WTC11 (cell line): Measurements from ENCODE around the gene CMTM4. TPM values are rescaled to one million over a fixed set of nuclear protein-coding genes. Genes with fewer than 3 reads are reported as not detected.
A peak's percentile ranks its signal among the peaks of the same experiment; 100 is the strongest.

Experiments
- ATAC-seq: fragments of 200-7000 bp; cut with Tn5 transposase; 2 replicates; pipeline ENCODE4 v1.10.0; 2021; ENCODE audit warnings: mild to moderate bottlenecking, moderate library complexity
- CTCF ChIA-PET: fragments of 300-600 bp; sonication (Branson Sonifier 250); formaldehyde crosslinking; loops from one replicate; lab custom pipeline; 2021; ENCODE audit warnings: antibody characterized with exemption; lab: Charles Lee
- POLR2A ChIA-PET: fragments of 350-600 bp; sonication (Branson Sonifier 250); formaldehyde crosslinking; loops from one replicate; lab custom pipeline; 2021; ENCODE audit warnings: antibody characterized with exemption; lab: Charles Lee
- DNase-seq: peaks from one replicate; pipeline ENCODE4 v3.0.0; 2021; ENCODE audit warnings: low spot score
- H3K27ac Mint-ChIP-seq: 2 replicates; pipeline ENCODE4 v1.8.0; 2021; ENCODE audit warnings: mixed read lengths
- H3K27me3 Mint-ChIP-seq: 2 replicates; pipeline ENCODE4 v1.8.0; 2021; ENCODE audit warnings: low read depth, mild to moderate bottlenecking, moderate library complexity, mixed read lengths
- H3K36me3 Mint-ChIP-seq: 2 replicates; pipeline ENCODE4 v1.8.0; 2021; ENCODE audit warnings: mixed read lengths
- H3K4me1 Mint-ChIP-seq: 2 replicates; pipeline ENCODE4 v1.8.0; 2022; ENCODE audit warnings: mixed read lengths
- H3K4me3 Mint-ChIP-seq: 2 replicates; pipeline ENCODE4 v1.8.0; 2021; ENCODE audit warnings: mild to moderate bottlenecking, moderate library complexity, mixed read lengths
- H3K9me3 Mint-ChIP-seq: 2 replicates; pipeline ENCODE4 v1.8.0; 2021; ENCODE audit warnings: mixed read lengths
- AFF4 ChIP-seq: sonication (generic); formaldehyde crosslinking; IDR thresholded peaks from 2 replicates; pipeline ENCODE4 v1.8.1; 2023; ENCODE audit warnings: mild to moderate bottlenecking, missing genetic modification reagents, borderline replicate concordance
- ATF1 ChIP-seq: sonication (generic); formaldehyde crosslinking; IDR thresholded peaks from 2 replicates; pipeline ENCODE4 v1.8.1; 2023; ENCODE audit warnings: mild to moderate bottlenecking, moderate library complexity, missing genetic modification reagents
- ETV6 ChIP-seq: sonication (generic); formaldehyde crosslinking; IDR thresholded peaks from 2 replicates; pipeline ENCODE4 v1.8.1; 2022; ENCODE audit warnings: mild to moderate bottlenecking, missing genetic modification reagents
- FOXJ3 ChIP-seq: sonication (generic); formaldehyde crosslinking; IDR thresholded peaks from 2 replicates; pipeline ENCODE4 v1.9.0; 2021; ENCODE audit warnings: missing genetic modification reagents, mild to moderate bottlenecking, borderline replicate concordance
- FOXP1 ChIP-seq: sonication (generic); formaldehyde crosslinking; IDR thresholded peaks from 2 replicates; pipeline ENCODE4 v1.8.0; 2022; ENCODE audit warnings: missing genetic modification reagents, mild to moderate bottlenecking, moderate library complexity, borderline replicate concordance
- JUN ChIP-seq: sonication (generic); formaldehyde crosslinking; IDR thresholded peaks from 2 replicates; pipeline ENCODE4 v1.8.0; 2023; ENCODE audit warnings: mild to moderate bottlenecking, missing genetic modification reagents
- PREB ChIP-seq: sonication (generic); formaldehyde crosslinking; IDR thresholded peaks from 2 replicates; pipeline ENCODE4 v1.8.1; 2022; ENCODE audit warnings: mild to moderate bottlenecking, missing genetic modification reagents, moderate library complexity, borderline replicate concordance
- RORB ChIP-seq: fragments of 250-450 bp; sonication (Bioruptor Pico); IDR thresholded peaks from 2 replicates; pipeline ENCODE4 v1.9.0; 2021; ENCODE audit warnings: mild to moderate bottlenecking
- SOX15 ChIP-seq: fragments of 250-450 bp; sonication (Bioruptor Pico); IDR thresholded peaks from 2 replicates; pipeline ENCODE4 v1.9.0; 2021; ENCODE audit warnings: mild to moderate bottlenecking
- STAT6 ChIP-seq: sonication (generic); formaldehyde crosslinking; conservative IDR thresholded peaks from 2 replicates; pipeline ENCODE4 v1.8.1; 2023; ENCODE audit warnings: mild to moderate bottlenecking, low read depth, missing genetic modification reagents, moderate library complexity
- USF1 ChIP-seq: sonication (generic); formaldehyde crosslinking; IDR thresholded peaks from 2 replicates; pipeline ENCODE4 v1.8.0; 2022; ENCODE audit warnings: mild to moderate bottlenecking, missing genetic modification reagents
- ZBTB21 ChIP-seq: sonication (generic); formaldehyde crosslinking; IDR thresholded peaks from 2 replicates; pipeline ENCODE4 v1.8.1; 2023; ENCODE audit warnings: mild to moderate bottlenecking, missing genetic modification reagents, borderline replicate concordance
- ZMAT4 ChIP-seq: fragments of 250-450 bp; sonication (Bioruptor Pico); IDR thresholded peaks from 2 replicates; pipeline ENCODE4 v1.9.0; 2021; ENCODE audit warnings: mild to moderate bottlenecking
- ZNF121 ChIP-seq: sonication (generic); formaldehyde crosslinking; IDR thresholded peaks from 2 replicates; pipeline ENCODE4 v1.8.0; 2023; ENCODE audit warnings: missing genetic modification reagents
- ZNF219 ChIP-seq: sonication (generic); formaldehyde crosslinking; IDR thresholded peaks from 2 replicates; pipeline ENCODE4 v1.8.0; 2023; ENCODE audit warnings: missing genetic modification reagents, mild to moderate bottlenecking, borderline replicate concordance
- ZNF263 ChIP-seq: sonication (generic); formaldehyde crosslinking; IDR thresholded peaks from 2 replicates; pipeline ENCODE4 v1.8.1; 2022; ENCODE audit warnings: low read depth, mild to moderate bottlenecking, moderate library complexity, missing genetic modification reagents
- ZNF317 ChIP-seq: sonication (generic); formaldehyde crosslinking; IDR thresholded peaks from 2 replicates; pipeline ENCODE4 v1.8.1; 2023; ENCODE audit warnings: low read depth, mild to moderate bottlenecking, moderate library complexity, missing genetic modification reagents, borderline replicate concordance
- ZNF671 ChIP-seq: fragments of 250-450 bp; sonication (Bioruptor Pico); IDR thresholded peaks from 2 replicates; pipeline ENCODE4 v1.8.0; 2021; ENCODE audit warnings: mild to moderate bottlenecking
- total RNA-seq: library from RNA; stranded (reverse); gene quantifications from 3 replicates; pipeline ENCODE4 v1.2.3, GENCODE V29; 2021
- TF ChIP-seq, protein P1 (sequence below): sonication (generic); formaldehyde crosslinking; IDR thresholded peaks from 2 replicates; pipeline ENCODE4 v1.8.0; 2022; ENCODE audit warnings: mild to moderate bottlenecking, missing genetic modification reagents

The CMTM4 gene
- total RNA-seq, 1 experiment from 2014 or later = 56.2 TPM

DNA sequence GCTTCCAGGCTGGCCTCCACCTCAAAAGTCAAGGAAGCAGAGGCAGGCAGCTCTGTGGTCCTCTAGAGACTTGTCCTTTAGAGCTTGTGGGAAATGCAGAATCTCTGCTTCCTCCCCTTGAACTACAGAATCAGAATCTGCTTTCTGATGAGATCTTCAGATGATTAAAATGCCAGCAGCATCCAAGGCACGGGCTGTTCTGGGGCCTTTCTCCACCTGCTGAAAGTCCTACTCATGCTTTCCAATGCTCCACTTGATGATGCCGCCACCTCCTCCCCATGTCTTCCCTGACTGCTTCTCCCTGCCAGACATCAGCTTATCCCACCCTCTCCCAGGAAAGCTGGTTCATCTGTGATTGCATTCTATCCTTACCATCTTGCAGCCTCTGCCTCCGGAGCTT lies 58.7 kb downstream of the CMTM4 start:
- H3K4me1 Mint-ChIP-seq = peaks cover 37% of the 10 kb centered on the region
- CTCF ChIA-PET = interaction anchor here (2.6 to 4.0 kb wide), 2 partner anchors 13 to 48 kb away, joined by 5 to 32 read pairs; no protein-coding TSS in a partner anchor

DNA sequence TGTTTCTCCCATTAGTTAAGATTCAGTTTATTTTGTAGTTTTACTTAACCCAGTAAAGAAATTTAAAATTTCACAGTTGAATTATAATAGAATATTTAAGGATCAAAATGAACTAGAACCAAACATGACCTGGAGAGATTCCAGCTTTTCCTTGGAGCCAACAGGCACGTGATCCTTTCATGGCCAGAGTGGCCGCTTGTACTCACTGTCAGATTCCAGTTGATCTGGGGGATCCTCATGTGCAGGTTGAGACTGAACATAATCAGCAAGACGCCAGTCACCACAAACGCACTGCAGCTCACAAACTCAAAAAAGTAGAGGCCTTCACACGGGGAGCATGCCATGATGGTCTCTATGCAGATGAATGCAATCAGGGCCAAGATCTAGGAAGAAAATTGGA lies 60.3 kb downstream of the CMTM4 start:
- H3K36me3 Mint-ChIP-seq = peaks cover 37% of the 10 kb centered on the region
- ATAC-seq (no peak), DNase-seq (no peak)
- no peak for TF ChIP-seq ZNF317 (CRISPR knock-in tag)
- TF ChIP-seq AFF4 = no peak
- TF ChIP-seq JUN (CRISPR knock-in tag) = no peak
- no peak for TF ChIP-seq USF1 (CRISPR knock-in tag)
- no peak for TF ChIP-seq RORB (CRISPR knock-in tag)
- no peak for TF ChIP-seq ZNF671 (CRISPR knock-in tag)
- TF ChIP-seq ZNF121 (CRISPR knock-in tag) = no peak
- TF ChIP-seq ZNF219 (CRISPR knock-in tag) = no peak
- H3K27ac Mint-ChIP-seq = no peak overlapping the region
- peaks cover 37% of the 10 kb centered on the region for H3K4me1 Mint-ChIP-seq
- H3K4me3 Mint-ChIP-seq = no peak overlapping the region
- no peaks in the 10 kb centered on the region for H3K27me3 Mint-ChIP-seq
- H3K9me3 Mint-ChIP-seq = no peaks in the 10 kb centered on the region
- CTCF ChIA-PET = interaction anchor here (1.2 to 1.7 kb wide), 3 partner anchors 15 to 28 kb away, joined by 3 to 15 read pairs (median 5); no protein-coding TSS in a partner anchor
- POLR2A ChIA-PET = no interaction called here

More for the DNA sequence above, 58.7 kb downstream of the CMTM4 start:
- H3K36me3 Mint-ChIP-seq = peaks cover 30% of the 10 kb centered on the region
- peak overlapping the region; percentile 10 for H3K27ac Mint-ChIP-seq
- POLR2A ChIA-PET = interaction anchor here (0.6 kb wide), 1 partner anchor 776 kb away, joined by 5 read pairs; no protein-coding TSS in a partner anchor
- no peaks in the 10 kb centered on the region for H3K27me3 Mint-ChIP-seq
- TF ChIP-seq, protein P1, sequence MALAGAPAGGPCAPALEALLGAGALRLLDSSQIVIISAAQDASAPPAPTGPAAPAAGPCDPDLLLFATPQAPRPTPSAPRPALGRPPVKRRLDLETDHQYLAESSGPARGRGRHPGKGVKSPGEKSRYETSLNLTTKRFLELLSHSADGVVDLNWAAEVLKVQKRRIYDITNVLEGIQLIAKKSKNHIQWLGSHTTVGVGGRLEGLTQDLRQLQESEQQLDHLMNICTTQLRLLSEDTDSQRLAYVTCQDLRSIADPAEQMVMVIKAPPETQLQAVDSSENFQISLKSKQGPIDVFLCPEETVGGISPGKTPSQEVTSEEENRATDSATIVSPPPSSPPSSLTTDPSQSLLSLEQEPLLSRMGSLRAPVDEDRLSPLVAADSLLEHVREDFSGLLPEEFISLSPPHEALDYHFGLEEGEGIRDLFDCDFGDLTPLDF (CRISPR knock-in tag) = no peak
- TF ChIP-seq ZBTB21 = no peak
- TF ChIP-seq PREB (CRISPR knock-in tag) = no peak
- TF ChIP-seq ZNF263 (CRISPR knock-in tag) = no peak
- TF ChIP-seq ATF1 (CRISPR knock-in tag) = no peak
- TF ChIP-seq ZMAT4 = no peak
- no peak for TF ChIP-seq FOXJ3 (CRISPR knock-in tag)
- no peak for TF ChIP-seq STAT6 (CRISPR knock-in tag)
- no peak for TF ChIP-seq FOXP1 (CRISPR knock-in tag)
- no peak for TF ChIP-seq ETV6
- TF ChIP-seq SOX15 = no peak
- H3K9me3 Mint-ChIP-seq = no peaks in the 10 kb centered on the region
- DNase-seq (no peak), ATAC-seq (no peak)
- H3K4me3 Mint-ChIP-seq = no peak overlapping the region
